GM21381 (cell line): Measurements from ENCODE around the gene AXIN2.
"Not testable (repeated sequence)": the region's sequence is repeated elsewhere in the genome, so short reads cannot be mapped to it uniquely, and the experiment has no call there.

Experiments
- ATAC-seq: cut with Tn5 transposase; IDR thresholded peaks from one replicate; pipeline ENCODE4 v1.9.1; 2021; ENCODE audit warnings: mild to moderate bottlenecking, moderate library complexity; ENCODE audit not compliant: unreplicated experiment

AXIN2 gene

DNA sequence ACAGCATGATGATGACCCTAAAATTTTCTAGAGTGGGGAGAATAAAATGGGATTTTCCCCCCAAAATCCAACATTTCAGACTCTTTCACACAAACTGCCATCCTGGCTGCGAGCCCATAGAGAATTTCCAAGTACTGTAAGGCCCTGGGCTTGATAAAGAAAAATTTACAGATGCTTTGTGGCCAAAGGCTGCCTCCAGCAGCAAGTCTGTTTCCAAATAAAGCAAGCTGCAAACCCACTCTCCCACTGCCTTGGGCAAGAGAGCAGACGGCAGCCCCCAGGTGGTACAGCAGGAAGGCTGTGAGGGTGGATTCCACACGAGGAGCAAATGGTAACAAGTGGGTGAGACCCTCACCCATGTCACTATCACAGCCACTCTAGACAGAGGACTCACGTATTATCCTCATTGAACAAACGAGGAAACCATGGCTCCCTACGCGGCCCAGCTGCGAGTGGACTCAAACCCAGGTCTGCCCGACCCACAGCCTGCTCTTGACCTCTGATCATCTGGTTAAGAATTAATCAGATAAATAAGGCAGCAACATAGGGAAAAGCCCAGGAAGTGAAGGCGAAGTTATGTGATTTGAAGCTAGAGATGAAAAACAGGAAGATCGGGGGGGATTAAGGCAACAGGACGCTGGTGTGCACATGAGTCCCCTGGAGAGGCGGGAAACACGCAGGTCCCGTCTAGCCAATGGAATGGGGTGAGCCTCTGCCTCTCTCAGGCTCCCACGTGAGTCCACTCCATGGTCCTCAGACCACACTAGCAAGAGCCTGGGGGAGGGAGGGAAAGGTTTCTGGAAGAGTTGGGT, 37.4 kb downstream of the AXIN2 start:
- ATAC-seq, result no peak

DNA sequence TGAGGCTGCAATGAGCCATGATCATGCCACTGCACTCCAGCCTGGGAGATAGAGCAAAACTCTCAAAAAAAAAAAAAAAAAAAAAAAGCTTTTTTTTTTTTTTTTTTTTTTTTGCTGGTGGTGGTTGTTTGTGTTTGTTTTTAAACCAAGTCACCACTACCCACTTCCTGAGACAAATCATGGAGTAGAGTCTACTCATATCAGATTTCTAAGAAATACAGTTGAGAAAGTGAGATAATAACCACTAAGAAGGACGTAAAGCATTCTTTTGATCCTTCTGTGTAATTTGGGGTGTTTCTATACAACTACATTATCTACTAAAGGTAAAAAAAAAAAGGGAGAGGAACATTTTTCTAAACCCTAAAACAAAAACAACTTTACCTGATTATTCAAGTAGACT, 38.0 kb downstream of the AXIN2 start:
- no peak for ATAC-seq

- no peak for ATAC-seq
Measured at GRCh38 chr17:65522751-65523404, 38.6 kb downstream of the AXIN2 start.

DNA sequence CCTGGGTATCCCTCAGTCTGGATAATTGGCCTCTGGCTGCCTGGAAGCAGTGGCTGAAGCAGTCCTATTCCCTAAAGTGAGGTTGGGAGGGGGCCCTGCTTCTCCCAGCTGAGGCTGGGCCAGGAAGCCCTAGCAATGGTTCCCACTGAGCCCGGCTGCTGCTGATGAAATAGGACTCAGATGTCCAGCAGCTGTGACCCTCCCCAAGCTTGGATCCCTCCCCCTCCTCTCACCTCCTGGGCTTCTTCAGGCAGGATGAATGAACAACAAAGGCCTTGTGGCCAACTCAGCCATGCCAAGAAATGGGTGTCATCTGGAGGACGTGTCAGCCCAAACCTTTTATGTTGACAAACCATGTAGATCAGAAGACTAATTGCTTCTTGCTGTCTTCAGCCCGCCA, 42.0 kb downstream of the AXIN2 start:
- ATAC-seq, result no peak

- ATAC-seq, result no peak
Measured at GRCh38 chr17:65518256-65518655, 43.2 kb downstream of the AXIN2 start.

DNA sequence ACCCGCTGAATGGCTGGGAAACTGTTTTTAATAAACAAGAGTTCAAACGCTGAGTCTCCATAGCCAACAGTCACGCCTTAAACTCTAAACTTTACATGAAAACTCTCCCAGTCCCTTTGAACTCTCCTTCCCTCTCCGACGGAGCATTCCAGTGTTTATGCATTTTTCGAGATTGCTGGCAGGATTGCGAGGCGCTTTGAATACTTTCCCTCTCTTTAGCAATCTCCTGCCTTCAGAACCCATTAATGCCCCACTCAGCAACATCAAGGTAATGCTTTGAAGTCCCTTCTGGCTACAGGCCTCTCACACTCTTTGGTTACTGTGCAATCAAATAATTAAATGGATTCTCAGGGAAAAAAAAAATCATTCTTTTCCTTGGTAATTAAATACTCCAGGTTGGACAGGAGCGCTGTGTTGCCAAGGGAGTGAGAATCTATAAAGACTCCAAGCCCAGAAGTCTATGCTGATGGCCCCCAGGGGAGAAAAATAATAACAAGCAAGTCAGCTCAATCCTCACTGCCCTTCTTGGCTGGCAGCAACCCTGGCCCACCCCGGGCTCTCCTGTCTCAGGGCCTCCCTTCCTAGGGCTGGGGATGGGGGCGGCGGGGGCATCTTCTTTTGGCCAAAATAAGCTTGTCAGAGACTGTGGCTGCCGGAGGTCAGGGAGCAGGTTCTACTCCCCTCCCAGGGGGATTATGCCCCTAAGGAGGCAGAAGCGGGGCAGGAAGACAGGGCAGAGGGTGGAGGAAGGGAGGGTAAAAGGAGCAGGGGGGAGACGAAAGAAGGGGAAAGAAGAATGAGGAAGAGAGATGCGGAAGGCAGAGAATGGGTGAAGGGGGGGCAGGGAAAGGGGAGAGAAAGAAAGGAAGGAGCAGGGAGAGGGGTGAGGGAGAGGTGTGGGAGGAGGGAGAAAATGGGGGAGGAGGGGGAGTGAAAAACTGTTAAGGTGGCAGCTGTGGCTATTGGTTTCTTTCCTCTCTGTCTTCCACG, 45.2 kb downstream of the AXIN2 start:
- no peak for ATAC-seq

- no peak for ATAC-seq
Measured at GRCh38 chr17:65515512-65515911, 45.9 kb downstream of the AXIN2 start.

DNA sequence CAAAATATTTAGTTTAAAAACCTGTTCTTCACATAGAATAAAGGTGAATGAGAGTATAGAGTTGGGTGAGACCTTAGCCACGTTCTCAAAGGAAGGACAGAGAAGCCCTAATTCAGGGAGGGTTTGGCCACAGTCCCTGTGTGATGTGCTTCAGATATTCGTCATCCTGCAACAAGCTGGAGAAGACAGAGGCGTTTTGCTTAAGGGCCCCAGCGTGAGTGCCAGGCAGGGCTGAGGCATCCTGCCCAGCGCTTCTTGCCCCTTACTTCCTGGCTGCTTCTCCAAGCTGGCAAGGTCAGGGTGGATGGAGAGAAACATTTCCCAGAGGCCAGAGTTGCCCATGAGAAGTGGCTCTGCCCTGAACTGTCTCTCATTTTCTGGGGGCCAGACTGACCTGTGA, 46.9 kb downstream of the AXIN2 start:
- no peak for ATAC-seq

DNA sequence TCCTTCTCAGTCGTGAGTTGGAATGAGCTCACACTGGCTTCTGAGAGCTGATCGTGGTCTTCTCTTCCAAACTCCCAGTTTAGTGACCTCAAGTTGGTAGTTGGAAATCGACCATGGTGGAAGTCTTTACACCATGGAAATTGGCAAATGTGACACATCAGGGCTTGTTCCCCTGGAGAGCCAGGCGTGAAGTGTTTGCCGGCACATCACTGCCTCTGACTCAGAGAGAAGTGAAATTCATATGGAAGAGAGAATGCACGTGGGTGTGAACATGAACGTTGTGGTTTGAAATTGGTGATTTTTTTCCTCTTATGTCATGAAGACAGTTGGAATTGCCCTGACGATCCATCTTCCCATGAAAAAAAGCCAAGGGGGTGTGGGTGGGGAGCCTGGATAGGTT, 47.4 kb downstream of the AXIN2 start:
- ATAC-seq, result no peak

DNA sequence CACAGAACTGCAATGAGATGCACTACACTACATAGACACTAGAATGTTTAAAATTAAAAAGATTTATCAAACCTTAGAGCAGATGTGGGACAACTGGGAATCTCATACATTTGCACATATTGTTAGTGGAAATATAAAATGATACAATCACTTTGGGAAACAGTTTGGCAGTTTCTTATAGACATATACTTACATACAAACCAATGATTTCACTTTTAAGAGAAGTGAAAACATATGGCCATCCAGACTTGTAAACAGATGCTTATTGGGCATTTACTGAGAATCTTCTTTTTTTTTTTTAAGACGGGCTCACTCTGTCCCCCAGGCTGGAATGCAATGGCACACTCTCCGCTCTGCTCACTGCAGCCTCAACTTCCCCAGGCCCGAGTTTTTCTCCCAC, 50.1 kb downstream of the AXIN2 start:
- ATAC-seq, result no peak

DNA sequence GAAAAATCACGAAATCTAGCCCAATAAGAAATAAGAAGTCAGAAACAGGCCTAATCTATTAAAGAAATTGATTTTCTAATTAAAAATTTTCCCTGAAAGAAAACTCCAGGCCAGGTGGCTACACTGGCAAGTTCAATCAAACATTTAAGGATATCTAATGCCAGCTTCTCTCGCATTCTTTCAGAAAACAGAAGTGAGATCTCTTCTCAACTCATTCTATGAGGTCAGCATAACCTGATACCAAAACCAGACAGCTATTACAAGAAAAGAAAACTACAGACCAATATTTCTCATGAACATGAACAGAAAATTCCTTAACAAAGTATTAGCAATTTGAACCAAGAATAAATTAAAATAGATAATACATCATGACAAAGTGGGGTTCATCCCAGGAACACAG, 52.4 kb downstream of the AXIN2 start:
- no peak for ATAC-seq

DNA sequence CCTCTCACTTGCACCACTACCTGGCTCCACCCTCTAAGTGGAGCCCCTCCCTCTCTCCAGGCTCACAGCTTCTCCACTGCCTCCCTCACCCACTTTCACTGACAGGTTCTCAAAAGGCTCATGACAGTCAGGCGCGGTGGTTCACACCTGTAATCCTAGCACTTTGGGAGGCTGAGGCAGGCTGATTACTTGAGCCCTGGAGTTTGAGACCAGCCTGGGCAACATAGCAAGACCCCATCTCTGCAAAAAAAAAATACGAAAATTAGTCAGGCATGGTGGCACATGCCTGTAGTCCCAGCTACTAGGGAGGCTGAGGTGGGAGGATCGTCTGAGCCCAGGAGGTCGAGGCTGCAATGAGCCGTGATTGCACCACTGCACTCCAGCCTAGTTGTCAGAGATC, 56.8 kb downstream of the AXIN2 start:
- not testable (repeated sequence) for ATAC-seq

- ATAC-seq, result no peak
Measured at GRCh38 chr17:65504141-65504540, 57.3 kb downstream of the AXIN2 start.

DNA sequence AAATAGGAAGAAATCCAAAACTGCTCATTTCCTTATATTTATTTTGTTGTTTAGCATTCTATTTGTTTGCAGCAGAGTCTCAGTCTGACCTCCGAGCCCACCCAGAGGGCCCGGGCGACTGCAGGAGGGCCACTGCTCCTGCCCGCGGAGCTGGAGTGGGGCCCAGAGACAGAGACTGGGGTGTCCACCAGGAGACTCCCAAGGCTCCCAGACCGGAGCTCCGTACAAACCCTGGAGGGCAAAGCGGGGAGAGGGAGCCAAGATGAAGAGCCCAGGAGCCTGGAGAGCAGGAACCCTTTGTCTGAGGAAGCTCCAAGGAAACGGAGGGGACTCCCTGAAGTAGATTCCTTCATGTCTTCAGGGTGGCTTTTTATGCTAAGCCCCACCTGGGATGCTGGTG, 57.9 kb downstream of the AXIN2 start:
- ATAC-seq, result no peak

DNA sequence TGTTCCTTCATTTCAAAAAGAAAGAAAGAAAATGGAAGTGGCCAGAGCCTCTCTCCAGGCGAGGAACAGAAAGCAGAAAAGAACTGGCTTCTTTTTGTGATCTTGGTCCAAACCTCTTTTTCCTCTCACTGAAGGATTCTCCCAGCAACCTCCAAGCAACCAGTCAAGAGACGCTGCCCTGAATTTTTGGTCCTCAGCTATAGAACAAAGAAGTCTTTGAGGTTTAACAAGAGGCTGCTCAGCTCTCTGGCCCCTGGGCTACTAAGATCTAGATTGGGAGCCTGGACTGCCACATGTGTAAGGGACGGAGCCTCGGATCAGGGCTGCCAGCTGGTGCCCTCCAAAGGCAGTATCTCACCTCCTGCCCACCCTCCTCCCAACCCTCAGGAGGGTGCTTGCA, 62.6 kb downstream of the AXIN2 start:
- ATAC-seq, result no peak

DNA sequence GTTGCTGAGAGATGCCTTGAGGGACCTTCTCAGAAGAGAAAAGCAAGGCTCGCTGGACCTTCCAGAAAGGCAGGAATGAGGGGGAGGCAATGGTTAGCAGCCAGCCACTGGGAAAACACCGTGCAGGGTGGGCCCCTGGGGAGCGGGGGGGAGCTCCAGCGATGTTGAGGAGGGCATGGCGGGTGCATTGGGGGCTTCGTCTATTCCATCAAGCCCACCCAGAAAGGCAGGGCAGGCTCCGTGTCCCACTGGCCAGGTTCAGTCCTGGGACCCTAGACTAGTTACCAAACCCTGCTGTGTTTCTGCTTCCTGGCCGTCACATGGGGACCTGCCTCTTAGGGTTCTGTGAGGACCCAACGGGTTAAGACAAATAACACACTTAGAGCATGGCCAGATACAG, 64.6 kb downstream of the AXIN2 start:
- ATAC-seq, result no peak

DNA sequence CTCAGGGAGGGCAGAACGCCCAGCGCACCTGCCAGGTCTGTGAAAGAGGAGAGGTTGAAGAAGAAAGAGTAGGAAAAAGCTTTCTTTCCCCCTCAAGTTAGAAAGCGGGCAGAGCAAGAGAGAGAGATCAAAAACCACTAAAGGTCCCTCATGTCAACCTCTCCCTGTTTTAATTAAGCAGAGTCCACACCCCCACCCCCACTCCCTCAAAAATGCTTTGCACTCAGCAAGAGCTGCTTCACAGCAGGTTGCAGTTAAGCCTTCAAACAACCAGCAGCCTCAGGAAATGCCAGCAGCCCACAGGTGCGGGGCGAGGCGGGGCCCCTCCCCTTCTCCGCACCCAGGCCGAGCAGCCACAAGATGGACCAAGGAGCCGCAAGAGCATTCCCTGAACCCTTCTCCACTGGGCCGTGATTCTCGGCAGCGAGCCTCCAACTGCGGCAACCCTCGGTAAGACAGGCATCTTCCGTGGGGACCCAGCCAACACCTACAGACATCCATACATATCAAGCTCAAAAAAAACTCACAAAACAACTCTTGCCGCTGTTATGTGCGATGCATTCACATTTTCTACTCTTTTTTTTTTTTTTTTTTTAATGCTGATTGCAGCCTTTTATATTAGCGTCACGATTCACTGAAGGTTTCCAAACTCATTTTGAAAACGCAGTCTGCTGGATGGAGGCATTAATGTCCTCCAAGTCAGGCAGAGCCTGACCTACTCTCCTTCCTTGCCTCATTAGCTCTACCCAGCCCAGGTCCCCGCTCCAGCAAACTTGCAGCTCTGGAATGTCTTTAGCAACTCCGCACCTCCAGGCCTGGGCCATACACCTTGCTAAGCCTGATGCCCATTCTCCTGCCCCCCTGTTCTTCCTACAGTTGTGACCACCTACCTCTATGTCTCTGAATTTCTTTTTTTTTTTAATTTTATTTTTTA, 66.1 kb downstream of the AXIN2 start:
- ATAC-seq, result no peak

GRCh38 chr17:65489413-65490155, 71.9 kb downstream of the AXIN2 start:
- no peak for ATAC-seq

DNA sequence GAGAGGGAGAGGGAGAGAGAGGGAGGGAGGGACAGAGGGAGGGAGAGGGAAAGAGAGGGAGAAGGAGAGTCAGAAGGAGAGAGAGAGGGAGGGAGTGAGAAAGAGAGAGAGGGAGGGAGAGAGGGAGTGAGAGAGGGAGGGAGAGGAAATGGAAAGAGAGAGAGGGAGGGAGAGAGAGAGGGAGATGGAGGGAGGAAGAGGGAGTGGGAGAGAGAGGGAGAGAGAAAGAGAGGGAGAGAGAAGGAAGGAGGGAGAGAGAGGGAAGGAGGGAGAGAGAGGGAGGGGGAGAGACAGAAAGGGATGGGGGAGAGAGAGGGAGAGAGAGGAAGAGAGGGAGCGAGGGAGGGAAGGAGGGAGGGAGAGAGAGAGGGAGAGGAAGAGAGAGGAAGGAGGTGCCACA, 72.8 kb downstream of the AXIN2 start:
- ATAC-seq, result no peak

DNA sequence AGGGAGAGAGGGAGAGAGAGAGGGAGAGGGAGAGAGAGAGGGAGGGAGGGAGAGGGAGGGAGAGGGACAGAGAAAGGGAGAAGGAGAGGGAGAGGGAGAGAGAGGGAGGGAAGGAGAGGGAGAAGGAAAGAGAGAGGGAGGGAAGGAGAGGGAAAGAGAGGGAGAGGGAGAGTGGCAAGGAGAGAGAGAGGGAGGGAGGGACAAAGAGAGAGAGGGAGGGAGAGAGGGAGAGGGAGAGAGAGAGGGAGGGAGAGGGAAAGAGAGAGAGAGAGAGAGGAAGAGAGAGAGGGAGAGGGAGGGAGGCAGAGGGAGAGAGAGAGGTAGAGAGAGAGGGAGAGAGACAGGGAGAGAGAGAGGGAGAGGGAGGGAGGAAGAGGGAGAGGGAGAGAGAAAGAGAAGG, 73.5 kb downstream of the AXIN2 start:
- no peak for ATAC-seq
